ENCODE results near the gene MORC2. TPM values are rescaled to one million over a fixed set of nuclear protein-coding genes. Genes with fewer than 3 reads are reported as not detected.

The MORC2 gene
- total and polyA plus RNA-seq, 9 of the 15 experiments (the other 6 are each of a cell fraction or from before 2014, with no cell fraction given) = 3.3 to 34.7 (median 16.7) TPM

GRCh38 chr22:30918761-30919160 is 49.8 kb downstream of the MORC2 start (continued):
- TF ChIP-seq ZBTB40 (IDR thresholded peaks at IDR 0.05) (no peak), ZBTB40 (CRISPR knock-in tag; IDR thresholded peaks at IDR 0.05) (no peak)

All from K562 (cell line).